Sigmoid colon (tissue), 7 donors: ENCODE results near the gene TRIM14. TPM values are rescaled to one million over a fixed set of nuclear protein-coding genes. Genes with fewer than 3 reads are reported as not detected.

Source experiments
- DNase-seq: peaks from one replicate; pipeline ENCODE4 v3.0.0-alpha.2; 2019
- H3K27ac ChIP-seq, 4 donors: fragments of 200-600 bp; sonication (generic); one replicate each; pipeline ENCODE4 v1.5.1; 2016 to 2019; ENCODE audit warnings: mild to moderate bottlenecking in 1 of 4
- H3K27me3 ChIP-seq, 3 donors: fragments of 200-600 bp; sonication (generic); one replicate each; pipeline ENCODE4 v1.5.1; 2019; ENCODE audit warnings: mild to moderate bottlenecking in 1 of 3
- H3K36me3 ChIP-seq, 4 donors: fragments of 200-600 bp; sonication (generic); one replicate each; pipeline ENCODE4 v1.5.1; 2016 to 2019
- H3K4me1 ChIP-seq, 4 donors: fragments of 200-600 bp; sonication (generic); one replicate each; pipeline ENCODE4 v1.5.1; 2017 to 2019
- H3K4me3 ChIP-seq, 4 donors: fragments of 200-600 bp; sonication (generic); one replicate each; pipeline ENCODE4 v1.5.1; 2017 to 2019; ENCODE audit warnings: mild to moderate bottlenecking in 2 of 4, moderate library complexity in 1 of 4
- H3K9me3 ChIP-seq, 4 donors: fragments of 200-600 bp in 3 of 4; sonication (generic) in 3 of 4; one replicate each; pipeline versions ENCODE4 v1.5.1 to v1.6.1; 2013 to 2019
- CTCF ChIP-seq, 4 experiments: fragments of 450-650 bp in 3 of 4; fragments of 200-600 bp in 1 of 4; IDR thresholded peaks; one replicate each; pipeline ENCODE4 v1.5.1; 2016 to 2019; ENCODE audit warnings: antibody characterized with exemption in 4 of 4, mild to moderate bottlenecking in 3 of 4, moderate library complexity in 2 of 4
- EP300 ChIP-seq, 4 donors: sonication (generic); formaldehyde crosslinking; IDR thresholded peaks; one replicate each; pipeline ENCODE4 v1.6.1; 2017; ENCODE audit warnings: antibody characterized with exemption in 4 of 4
- POLR2A ChIP-seq, 2 donors: fragments of 450-650 bp; IDR thresholded peaks; one replicate each; pipeline ENCODE4 v1.6.1; 2016; ENCODE audit warnings: antibody characterized with exemption in 2 of 2, mild to moderate bottlenecking in 2 of 2, moderate library complexity in 2 of 2
- POLR2AphosphoS5 ChIP-seq, 4 donors: sonication (generic); formaldehyde crosslinking; IDR thresholded peaks; one replicate each; pipeline ENCODE4 v1.6.1; 2017; ENCODE audit warnings: antibody characterized with exemption in 4 of 4
- WGBS, 2 donors: extraction: QIAGEN DNeasy Blood & Tissue Kit; methylation state at CpG; one replicate each; pipeline ENCODE4 v1.1.7; 2013; 5-methylcytosine and 5-hydroxymethylcytosine counted together
- intact Hi-C: fragments of 100-400 bp; cut with DNase I; formaldehyde crosslinking; loops from one replicate; pipeline ENCODE4 v1.15.1; 2023
- polyA plus RNA-seq, 3 donors: library from polyadenylated mRNA; stranded (reverse); fragments of 200-250 nt; gene quantifications; one replicate each; pipeline ENCODE4 v1.2.3, GENCODE V29; 2013
- total RNA-seq, 4 donors: library from RNA; depleted of rRNA; stranded (reverse); fragments of >200 nt; gene quantifications; one replicate each; pipeline ENCODE4 v1.1.0, GENCODE V29; 2016
- donor health status: healthy with polysubstance abuse.
- donor health status: Bipolar disorder and iron deficiency.
- donor health status: healthy.

TRIM14 gene
- total and polyA plus RNA-seq, 7 donors: 7.2 to 40.1 (median 13.2) TPM

- Histone ChIP-seq H3K36me3 (no peaks in the 10 kb centered on the region), H3K27ac (no peak overlapping the region), H3K9me3 (no peaks in the 10 kb centered on the region), H3K27me3 (no peaks in the 10 kb centered on the region), H3K4me1 (no peaks in the 10 kb centered on the region), H3K4me3 (no peak overlapping the region)
- intact Hi-C loops: no loop called here
- no peak for TF ChIP-seq POLR2A (IDR thresholded peaks at IDR 0.05)
- no peak for TF ChIP-seq CTCF (IDR thresholded peaks at IDR 0.05)
- no peak for TF ChIP-seq POLR2AphosphoS5 (IDR thresholded peaks at IDR 0.05)
- no peak for TF ChIP-seq EP300 (IDR thresholded peaks at IDR 0.05)
- WGBS, 2 donors: 91 to 92% methylated on average over 2 of the region's 2 CpGs
- DNase-seq: no peak
Observed at GRCh38 chr9:98148486-98148885, 29.5 kb upstream of the TRIM14 start.

GRCh38 chr9:98147582-98147981 is 28.6 kb upstream of the TRIM14 start:
- no peaks in the 10 kb centered on the region for H3K4me1 ChIP-seq

GRCh38 chr9:98146101-98146991 is 27.3 kb upstream of the TRIM14 start:
- 17 to 60% methylated on average over 7 of the region's 7 CpGs for WGBS, 2 donors
- Histone ChIP-seq H3K27me3 (no peaks in the 10 kb centered on the region), H3K4me1 (no peaks in the 10 kb centered on the region), H3K27ac (no peak overlapping the region), H3K36me3 (no peaks in the 10 kb centered on the region), H3K4me3 (no peak overlapping the region), H3K9me3 (no peaks in the 10 kb centered on the region)
- no peak for DNase-seq
- TF ChIP-seq CTCF (IDR thresholded peaks at IDR 0.05): no peak
- TF ChIP-seq EP300 (IDR thresholded peaks at IDR 0.05): no peak
- TF ChIP-seq POLR2AphosphoS5 (IDR thresholded peaks at IDR 0.05): no peak
- TF ChIP-seq POLR2A (IDR thresholded peaks at IDR 0.05): no peak
- intact Hi-C loops: no loop called here

More at GRCh38 chr9:98147582-98147981, 28.6 kb upstream of the TRIM14 start:
- Histone ChIP-seq H3K27ac (no peak overlapping the region), H3K36me3 (no peaks in the 10 kb centered on the region), H3K27me3 (no peaks in the 10 kb centered on the region), H3K4me3 (no peak overlapping the region), H3K9me3 (no peaks in the 10 kb centered on the region)
- no peak for TF ChIP-seq EP300 (IDR thresholded peaks at IDR 0.05)
- intact Hi-C loops: no loop called here
- DNase-seq: no peak
- 91 to 92% methylated on average over 2 of the region's 2 CpGs for WGBS, 2 donors

GRCh38 chr9:98144631-98145030 is 25.6 kb upstream of the TRIM14 start:
- no peak for DNase-seq
- TF ChIP-seq POLR2A (IDR thresholded peaks at IDR 0.05) (no peak), EP300 (IDR thresholded peaks at IDR 0.05) (no peak), CTCF (IDR thresholded peaks at IDR 0.05) (no peak), POLR2AphosphoS5 (IDR thresholded peaks at IDR 0.05) (no peak)
- Histone ChIP-seq H3K27me3 (no peaks in the 10 kb centered on the region), H3K27ac (no peak overlapping the region), H3K4me1 (no peaks in the 10 kb centered on the region), H3K4me3 (no peak overlapping the region), H3K36me3 (no peaks in the 10 kb centered on the region), H3K9me3 (no peaks in the 10 kb centered on the region)
- intact Hi-C loops: no loop called here
- WGBS, 2 donors: 69 to 90% methylated on average over 3 of the region's 3 CpGs

- Histone ChIP-seq H3K9me3 (no peaks in the 10 kb centered on the region), H3K4me1 (no peaks in the 10 kb centered on the region), H3K4me3 (no peak overlapping the region), H3K36me3 (no peaks in the 10 kb centered on the region), H3K27ac (no peak overlapping the region), H3K27me3 (no peaks in the 10 kb centered on the region)
- intact Hi-C loops: no loop called here
- WGBS, 2 donors: 39 to 79% methylated on average over 4 of the region's 4 CpGs
- DNase-seq: no peak
- no peak for TF ChIP-seq POLR2A (IDR thresholded peaks at IDR 0.05)
Observed at GRCh38 chr9:98144076-98144475, 25.1 kb upstream of the TRIM14 start.
